Sigmoid colon (tissue), 4 donors: ENCODE measurements around the gene CHID1.
A peak's percentile ranks its signal among the peaks of the same experiment; 100 is the strongest.

Source experiments
- EP300 ChIP-seq, 4 donors: sonication (generic); formaldehyde crosslinking; IDR thresholded peaks; one replicate each; pipeline ENCODE4 v1.6.1; 2017; ENCODE audit warnings: antibody characterized with exemption in 4 of 4
- POLR2A ChIP-seq, 2 donors: fragments of 450-650 bp; IDR thresholded peaks; one replicate each; pipeline ENCODE4 v1.6.1; 2016; ENCODE audit warnings: antibody characterized with exemption in 2 of 2, mild to moderate bottlenecking in 2 of 2, moderate library complexity in 2 of 2
- POLR2AphosphoS5 ChIP-seq, 4 donors: sonication (generic); formaldehyde crosslinking; IDR thresholded peaks; one replicate each; pipeline ENCODE4 v1.6.1; 2017; ENCODE audit warnings: antibody characterized with exemption in 4 of 4
- TF ChIP-seq, protein P1 (sequence below), 4 experiments: fragments of 450-650 bp in 3 of 4; fragments of 200-600 bp in 1 of 4; IDR thresholded peaks; one replicate each; pipeline ENCODE4 v1.5.1; 2016 to 2019; ENCODE audit warnings: antibody characterized with exemption in 4 of 4, mild to moderate bottlenecking in 3 of 4, moderate library complexity in 2 of 4

GRCh38 chr11:859394-860131 is 51.0 kb downstream of the CHID1 start:
- TF ChIP-seq, protein P1, sequence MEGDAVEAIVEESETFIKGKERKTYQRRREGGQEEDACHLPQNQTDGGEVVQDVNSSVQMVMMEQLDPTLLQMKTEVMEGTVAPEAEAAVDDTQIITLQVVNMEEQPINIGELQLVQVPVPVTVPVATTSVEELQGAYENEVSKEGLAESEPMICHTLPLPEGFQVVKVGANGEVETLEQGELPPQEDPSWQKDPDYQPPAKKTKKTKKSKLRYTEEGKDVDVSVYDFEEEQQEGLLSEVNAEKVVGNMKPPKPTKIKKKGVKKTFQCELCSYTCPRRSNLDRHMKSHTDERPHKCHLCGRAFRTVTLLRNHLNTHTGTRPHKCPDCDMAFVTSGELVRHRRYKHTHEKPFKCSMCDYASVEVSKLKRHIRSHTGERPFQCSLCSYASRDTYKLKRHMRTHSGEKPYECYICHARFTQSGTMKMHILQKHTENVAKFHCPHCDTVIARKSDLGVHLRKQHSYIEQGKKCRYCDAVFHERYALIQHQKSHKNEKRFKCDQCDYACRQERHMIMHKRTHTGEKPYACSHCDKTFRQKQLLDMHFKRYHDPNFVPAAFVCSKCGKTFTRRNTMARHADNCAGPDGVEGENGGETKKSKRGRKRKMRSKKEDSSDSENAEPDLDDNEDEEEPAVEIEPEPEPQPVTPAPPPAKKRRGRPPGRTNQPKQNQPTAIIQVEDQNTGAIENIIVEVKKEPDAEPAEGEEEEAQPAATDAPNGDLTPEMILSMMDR (IDR thresholded peaks at IDR 0.05): no peak
- TF ChIP-seq POLR2AphosphoS5 (IDR thresholded peaks at IDR 0.05) (peak in 3 of 4 donors; percentile 20 to 35 (median 26)), EP300 (IDR thresholded peaks at IDR 0.05) (no peak), POLR2A (IDR thresholded peaks at IDR 0.05) (no peak)
